Lower leg skin (tissue), 4 donors: ENCODE measurements around the gene TIGD6. TPM values are rescaled to one million over a fixed set of nuclear protein-coding genes. Genes with fewer than 3 reads are reported as not detected.

Experiments
- DNase-seq, 2 donors: peaks; one replicate each; pipeline ENCODE4 v3.0.0-alpha.2; 2019; ENCODE audit warnings: low spot score in 2 of 2
- H3K4me3 ChIP-seq: fragments of 200-600 bp; sonication (generic); 2 replicates; pipeline ENCODE4 v1.5.1; 2017; ENCODE audit warnings: mild to moderate bottlenecking, low read depth; ENCODE audit not compliant: poor library complexity, severe bottlenecking
- POLR2A ChIP-seq, 2 donors: fragments of 450-650 bp; IDR thresholded peaks; one replicate each; pipeline ENCODE4 v1.6.1; 2016 to 2017; ENCODE audit warnings: antibody characterized with exemption in 2 of 2, mild to moderate bottlenecking in 1 of 2, moderate library complexity in 1 of 2
- WGBS, 2 donors: methylation state at CpG; one replicate each; pipeline ENCODE4 v1.1.5; 2018; 5-methylcytosine and 5-hydroxymethylcytosine counted together
- intact Hi-C: fragments of 100-400 bp; cut with DNase I; formaldehyde crosslinking; loops from one replicate; pipeline ENCODE4 v1.15.0; 2023; ENCODE audit warnings: low total_unique reads
- total RNA-seq, 4 donors: library from RNA; depleted of rRNA; stranded (reverse); fragments of >200 nt; gene quantifications; one replicate each; pipeline ENCODE4 v1.1.0, GENCODE V29; 2016
- TF ChIP-seq, protein P1 (sequence below), 3 donors: fragments of 450-650 bp; IDR thresholded peaks; one replicate each; pipeline ENCODE4 v1.5.1; 2016; ENCODE audit warnings: antibody characterized with exemption in 3 of 3, mild to moderate bottlenecking in 3 of 3, moderate library complexity in 2 of 3

The TIGD6 gene
- total RNA-seq, 4 donors from 2014 or later, result 3.8 to 8.3 (median 6.0) TPM

- WGBS, 2 donors, result 63 to 72% methylated on average over 4 of the region's 4 CpGs
- no peak for TF ChIP-seq POLR2A (IDR thresholded peaks at IDR 0.05)
- TF ChIP-seq, protein P1, sequence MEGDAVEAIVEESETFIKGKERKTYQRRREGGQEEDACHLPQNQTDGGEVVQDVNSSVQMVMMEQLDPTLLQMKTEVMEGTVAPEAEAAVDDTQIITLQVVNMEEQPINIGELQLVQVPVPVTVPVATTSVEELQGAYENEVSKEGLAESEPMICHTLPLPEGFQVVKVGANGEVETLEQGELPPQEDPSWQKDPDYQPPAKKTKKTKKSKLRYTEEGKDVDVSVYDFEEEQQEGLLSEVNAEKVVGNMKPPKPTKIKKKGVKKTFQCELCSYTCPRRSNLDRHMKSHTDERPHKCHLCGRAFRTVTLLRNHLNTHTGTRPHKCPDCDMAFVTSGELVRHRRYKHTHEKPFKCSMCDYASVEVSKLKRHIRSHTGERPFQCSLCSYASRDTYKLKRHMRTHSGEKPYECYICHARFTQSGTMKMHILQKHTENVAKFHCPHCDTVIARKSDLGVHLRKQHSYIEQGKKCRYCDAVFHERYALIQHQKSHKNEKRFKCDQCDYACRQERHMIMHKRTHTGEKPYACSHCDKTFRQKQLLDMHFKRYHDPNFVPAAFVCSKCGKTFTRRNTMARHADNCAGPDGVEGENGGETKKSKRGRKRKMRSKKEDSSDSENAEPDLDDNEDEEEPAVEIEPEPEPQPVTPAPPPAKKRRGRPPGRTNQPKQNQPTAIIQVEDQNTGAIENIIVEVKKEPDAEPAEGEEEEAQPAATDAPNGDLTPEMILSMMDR (IDR thresholded peaks at IDR 0.05), result no peak
- no peak overlapping the region for H3K4me3 ChIP-seq
- no peak for DNase-seq
- intact Hi-C loops, result no loop called here
Observed at GRCh38 chr5:150043657-150044328, 43.3 kb upstream of the TIGD6 start.

DNA sequence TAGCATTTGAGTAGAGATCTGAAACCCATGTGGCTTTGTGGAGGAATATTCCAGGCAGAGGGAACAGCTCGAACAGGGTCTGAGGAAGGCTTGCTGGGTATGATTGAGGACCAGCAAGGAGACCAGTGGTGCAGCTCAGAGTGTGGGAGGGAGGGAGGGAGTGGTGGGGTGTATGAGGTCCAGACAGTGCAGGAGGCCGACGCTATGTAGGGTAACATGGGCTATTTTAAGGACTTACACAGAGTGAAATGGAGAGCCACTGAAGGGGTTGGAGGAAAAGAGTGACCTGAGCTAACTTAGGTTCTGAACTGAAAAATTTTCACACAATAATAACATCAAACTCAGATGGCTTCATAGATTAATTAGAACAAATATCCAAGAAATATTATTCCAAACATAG lies 42.0 kb upstream of the TIGD6 start:
- intact Hi-C loops, result no loop called here
- DNase-seq, result no peak
- no peak for TF ChIP-seq POLR2A (IDR thresholded peaks at IDR 0.05)
- TF ChIP-seq, protein P1 (IDR thresholded peaks at IDR 0.05), result no peak
- 94 to 95% methylated on average over 3 of the region's 3 CpGs for WGBS, 2 donors
- H3K4me3 ChIP-seq, result no peak overlapping the region

- DNase-seq, result no peak
Observed at GRCh38 chr5:150038547-150038946, 38.1 kb upstream of the TIGD6 start.

GRCh38 chr5:150036513-150036912 lies 36.1 kb upstream of the TIGD6 start:
- no peak for TF ChIP-seq POLR2A (IDR thresholded peaks at IDR 0.05)
- TF ChIP-seq, protein P1 (IDR thresholded peaks at IDR 0.05), result no peak

More at GRCh38 chr5:150038547-150038946, 38.1 kb upstream of the TIGD6 start:
- TF ChIP-seq POLR2A (IDR thresholded peaks at IDR 0.05), result no peak
- TF ChIP-seq, protein P1 (IDR thresholded peaks at IDR 0.05), result no peak
- no peak overlapping the region for H3K4me3 ChIP-seq
- 70 to 77% methylated on average over 2 of the region's 2 CpGs for WGBS, 2 donors
- intact Hi-C loops, result no loop called here

GRCh38 chr5:150035139-150035895 lies 34.9 kb upstream of the TIGD6 start:
- TF ChIP-seq, protein P1 (IDR thresholded peaks at IDR 0.05), result no peak
- TF ChIP-seq POLR2A (IDR thresholded peaks at IDR 0.05), result no peak

More at GRCh38 chr5:150036513-150036912, 36.1 kb upstream of the TIGD6 start:
- intact Hi-C loops, result no loop called here
- no peak for DNase-seq
- H3K4me3 ChIP-seq, result no peak overlapping the region
- 63 to 78% methylated on average over 9 of the region's 9 CpGs for WGBS, 2 donors

More at GRCh38 chr5:150035139-150035895, 34.9 kb upstream of the TIGD6 start:
- no peak overlapping the region for H3K4me3 ChIP-seq
- no peak for DNase-seq
- intact Hi-C loops, result no loop called here
- 79 to 88% methylated on average over 7 of the region's 7 CpGs for WGBS, 2 donors
